Measurements from ENCODE around the gene ADIPOR2.

The ADIPOR2 gene

GRCh38 chr12:1819571-1819970 is 128.7 kb downstream of the ADIPOR2 start:
- H3K4me1 ChIP-seq (ENCODE audit: control insufficient read depth, insufficient read depth, low read length): peaks cover 17% of the 10 kb centered on the region
- no peak overlapping the region for H3K9ac ChIP-seq (ENCODE audit: low read length)
- H3K27me3 ChIP-seq (ENCODE audit: control insufficient read depth, insufficient read depth, low read length): peaks cover 49% of the 10 kb centered on the region
- no peak overlapping the region for H3K27ac ChIP-seq (ENCODE audit: low read depth, low read length)
- peaks cover 8% of the 10 kb centered on the region for H3K9me3 ChIP-seq (ENCODE audit: control insufficient read depth, insufficient read depth, low read depth, low read length)
- no peaks in the 10 kb centered on the region for H3K36me3 ChIP-seq (ENCODE audit: control insufficient read depth, insufficient read depth, low read length)
- peak overlapping the region; percentile 54; the same call in 1 of the 2 replicates for H3K4me3 ChIP-seq (ENCODE audit: low read depth, low read length)

GRCh38 chr12:1820191-1820895 is 129.5 kb downstream of the ADIPOR2 start, which contains the start of gene LRTM2:
TSS of gene LRTM2 (plus strand) at chr12:1820565. CDS start at chr12:1828149, 7,584 bp downstream.
- Histone ChIP-seq H3K27ac (ENCODE audit: low read depth, low read length) (no peak within 1 kb of the TSS), H3K36me3 (ENCODE audit: control insufficient read depth, insufficient read depth, low read length) (no peaks in the 10 kb centered on the region), H3K27me3 (ENCODE audit: control insufficient read depth, insufficient read depth, low read length) (peaks cover 49% of the 10 kb centered on the region), H3K9ac (ENCODE audit: low read length) (no peak within 1 kb of the TSS), H3K4me3 (ENCODE audit: low read depth, low read length) (peak within 1 kb of the TSS; percentile 54), H3K9me3 (ENCODE audit: control insufficient read depth, insufficient read depth, low read depth, low read length) (peaks cover 8% of the 10 kb centered on the region), H3K4me1 (ENCODE audit: control insufficient read depth, insufficient read depth, low read length) (peaks cover 17% of the 10 kb centered on the region)

- H3K4me1 ChIP-seq (ENCODE audit: control insufficient read depth, insufficient read depth, low read length): peaks cover 17% of the 10 kb centered on the region
- peaks cover 48% of the 10 kb centered on the region for H3K27me3 ChIP-seq (ENCODE audit: control insufficient read depth, insufficient read depth, low read length)
- peaks cover 8% of the 10 kb centered on the region for H3K9me3 ChIP-seq (ENCODE audit: control insufficient read depth, insufficient read depth, low read depth, low read length)
- no peak overlapping the region for H3K4me3 ChIP-seq (ENCODE audit: low read depth, low read length)
- no peak overlapping the region for H3K27ac ChIP-seq (ENCODE audit: low read depth, low read length)
- no peak overlapping the region for H3K9ac ChIP-seq (ENCODE audit: low read length)
- no peaks in the 10 kb centered on the region for H3K36me3 ChIP-seq (ENCODE audit: control insufficient read depth, insufficient read depth, low read length)
Measured at GRCh38 chr12:1820896-1821291, 130.0 kb downstream of the ADIPOR2 start.

GRCh38 chr12:1821805-1822204 is 130.9 kb downstream of the ADIPOR2 start:
- Histone ChIP-seq H3K9me3 (ENCODE audit: control insufficient read depth, insufficient read depth, low read depth, low read length) (peaks cover 5% of the 10 kb centered on the region), H3K4me3 (ENCODE audit: low read depth, low read length) (no peak overlapping the region), H3K27ac (ENCODE audit: low read depth, low read length) (no peak overlapping the region), H3K4me1 (ENCODE audit: control insufficient read depth, insufficient read depth, low read length) (peaks cover 17% of the 10 kb centered on the region), H3K27me3 (ENCODE audit: control insufficient read depth, insufficient read depth, low read length) (peaks cover 46% of the 10 kb centered on the region), H3K36me3 (ENCODE audit: control insufficient read depth, insufficient read depth, low read length) (no peaks in the 10 kb centered on the region), H3K9ac (ENCODE audit: low read length) (no peak overlapping the region)

GRCh38 chr12:1822699-1823098 is 131.8 kb downstream of the ADIPOR2 start:
- no peak overlapping the region for H3K9ac ChIP-seq (ENCODE audit: low read length)

GRCh38 chr12:1823237-1823636 is 132.4 kb downstream of the ADIPOR2 start:
- Histone ChIP-seq H3K36me3 (ENCODE audit: control insufficient read depth, insufficient read depth, low read length) (no peaks in the 10 kb centered on the region), H3K4me1 (ENCODE audit: control insufficient read depth, insufficient read depth, low read length) (peaks cover 17% of the 10 kb centered on the region), H3K27ac (ENCODE audit: low read depth, low read length) (no peak overlapping the region), H3K4me3 (ENCODE audit: low read depth, low read length) (no peak overlapping the region), H3K9ac (ENCODE audit: low read length) (no peak overlapping the region), H3K9me3 (ENCODE audit: control insufficient read depth, insufficient read depth, low read depth, low read length) (no peaks in the 10 kb centered on the region), H3K27me3 (ENCODE audit: control insufficient read depth, insufficient read depth, low read length) (peaks cover 46% of the 10 kb centered on the region)

More at GRCh38 chr12:1822699-1823098, 131.8 kb downstream of the ADIPOR2 start:
- Histone ChIP-seq H3K27ac (ENCODE audit: low read depth, low read length) (no peak overlapping the region), H3K4me3 (ENCODE audit: low read depth, low read length) (no peak overlapping the region), H3K4me1 (ENCODE audit: control insufficient read depth, insufficient read depth, low read length) (peaks cover 17% of the 10 kb centered on the region), H3K27me3 (ENCODE audit: control insufficient read depth, insufficient read depth, low read length) (peaks cover 46% of the 10 kb centered on the region), H3K36me3 (ENCODE audit: control insufficient read depth, insufficient read depth, low read length) (no peaks in the 10 kb centered on the region), H3K9me3 (ENCODE audit: control insufficient read depth, insufficient read depth, low read depth, low read length) (no peaks in the 10 kb centered on the region)

- Histone ChIP-seq H3K9ac (ENCODE audit: low read length) (no peak overlapping the region), H3K9me3 (ENCODE audit: control insufficient read depth, insufficient read depth, low read depth, low read length) (no peaks in the 10 kb centered on the region), H3K27ac (ENCODE audit: low read depth, low read length) (no peak overlapping the region), H3K27me3 (ENCODE audit: control insufficient read depth, insufficient read depth, low read length) (peaks cover 40% of the 10 kb centered on the region), H3K4me3 (ENCODE audit: low read depth, low read length) (no peak overlapping the region), H3K4me1 (ENCODE audit: control insufficient read depth, insufficient read depth, low read length) (peaks cover 9% of the 10 kb centered on the region; the same call in 1 of the 2 replicates), H3K36me3 (ENCODE audit: control insufficient read depth, insufficient read depth, low read length) (no peaks in the 10 kb centered on the region)
Measured at GRCh38 chr12:1825382-1826102, 134.7 kb downstream of the ADIPOR2 start.

GRCh38 chr12:1826401-1826800 is 135.5 kb downstream of the ADIPOR2 start:
- Histone ChIP-seq H3K27me3 (ENCODE audit: control insufficient read depth, insufficient read depth, low read length) (peaks cover 39% of the 10 kb centered on the region), H3K9me3 (ENCODE audit: control insufficient read depth, insufficient read depth, low read depth, low read length) (no peaks in the 10 kb centered on the region), H3K9ac (ENCODE audit: low read length) (no peak overlapping the region), H3K27ac (ENCODE audit: low read depth, low read length) (no peak overlapping the region), H3K4me1 (ENCODE audit: control insufficient read depth, insufficient read depth, low read length) (peaks cover 11% of the 10 kb centered on the region; the same call in 1 of the 2 replicates), H3K36me3 (ENCODE audit: control insufficient read depth, insufficient read depth, low read length) (no peaks in the 10 kb centered on the region), H3K4me3 (ENCODE audit: low read depth, low read length) (no peak overlapping the region)

- peaks cover 5% of the 10 kb centered on the region; the same call in 1 of the 2 replicates for H3K4me1 ChIP-seq (ENCODE audit: control insufficient read depth, insufficient read depth, low read length)
- H3K9ac ChIP-seq (ENCODE audit: low read length): no peak overlapping the region
- H3K4me3 ChIP-seq (ENCODE audit: low read depth, low read length): no peak overlapping the region
- peaks cover 39% of the 10 kb centered on the region; the same call in 1 of the 2 replicates for H3K27me3 ChIP-seq (ENCODE audit: control insufficient read depth, insufficient read depth, low read length)
- H3K27ac ChIP-seq (ENCODE audit: low read depth, low read length): no peak overlapping the region
- no peaks in the 10 kb centered on the region for H3K9me3 ChIP-seq (ENCODE audit: control insufficient read depth, insufficient read depth, low read depth, low read length)
- no peaks in the 10 kb centered on the region for H3K36me3 ChIP-seq (ENCODE audit: control insufficient read depth, insufficient read depth, low read length)
Measured at GRCh38 chr12:1826867-1827705, 136.2 kb downstream of the ADIPOR2 start.

- peaks cover 35% of the 10 kb centered on the region; the same call in 1 of the 2 replicates for H3K27me3 ChIP-seq (ENCODE audit: control insufficient read depth, insufficient read depth, low read length)
- no peaks in the 10 kb centered on the region for H3K9me3 ChIP-seq (ENCODE audit: control insufficient read depth, insufficient read depth, low read depth, low read length)
- H3K27ac ChIP-seq (ENCODE audit: low read depth, low read length): no peak overlapping the region
- no peaks in the 10 kb centered on the region for H3K36me3 ChIP-seq (ENCODE audit: control insufficient read depth, insufficient read depth, low read length)
- H3K4me3 ChIP-seq (ENCODE audit: low read depth, low read length): no peak overlapping the region
- H3K9ac ChIP-seq (ENCODE audit: low read length): no peak overlapping the region
- peaks cover 3% of the 10 kb centered on the region; the same call in 1 of the 2 replicates for H3K4me1 ChIP-seq (ENCODE audit: control insufficient read depth, insufficient read depth, low read length)
Measured at GRCh38 chr12:1827826-1828805, 137.2 kb downstream of the ADIPOR2 start.

All from HUES6 (cell line).